Liver (tissue), 9 donors: ENCODE results near the gene CHST3. TPM values are rescaled to one million over a fixed set of nuclear protein-coding genes. Genes with fewer than 3 reads are reported as not detected.

Experiments used
- DNase-seq: peaks from one replicate; pipeline ENCODE4 v3.0.0-alpha.2; 2017; ENCODE audit warnings: low spot score
- H3K27ac ChIP-seq, 2 donors: one replicate each; pipeline ENCODE4 v1.7.0; 2013; ENCODE audit warnings: inconsistent platforms in 2 of 2, low read length in 2 of 2, control low read depth in 1 of 2, low read depth in 1 of 2, mild to moderate bottlenecking in 1 of 2
- H3K27me3 ChIP-seq, 4 donors: one replicate each; pipeline versions ENCODE4 v1.6.1 to v1.7.0; 2013; ENCODE audit warnings: low read length in 3 of 4, inconsistent platforms in 1 of 4, mild to moderate bottlenecking in 1 of 4, moderate library complexity in 1 of 4; ENCODE audit not compliant: control insufficient read depth in 4 of 4, insufficient read depth in 4 of 4
- H3K36me3 ChIP-seq, 4 donors: one replicate each; pipeline versions ENCODE4 v1.6.1 to v1.7.0; 2013; ENCODE audit warnings: low read length in 3 of 4, mild to moderate bottlenecking in 3 of 4, low read depth in 1 of 4, moderate library complexity in 1 of 4; ENCODE audit not compliant: control insufficient read depth in 4 of 4, insufficient read depth in 3 of 4
- H3K4me1 ChIP-seq, 4 donors: one replicate each; pipeline versions ENCODE4 v1.6.1 to v1.7.0; 2013; ENCODE audit warnings: low read length in 3 of 4, mild to moderate bottlenecking in 3 of 4, moderate library complexity in 1 of 4; ENCODE audit not compliant: control insufficient read depth in 4 of 4, insufficient read depth in 4 of 4
- H3K4me3 ChIP-seq, 3 donors: one replicate each; pipeline versions ENCODE4 v1.6.1 to v1.7.0; 2013; ENCODE audit warnings: low read length in 3 of 3, control low read depth in 1 of 3, low read depth in 1 of 3, mild to moderate bottlenecking in 1 of 3
- H3K9ac ChIP-seq, 2 donors: one replicate each; pipeline ENCODE4 v1.7.0; 2013; ENCODE audit warnings: low read length in 2 of 2, mild to moderate bottlenecking in 2 of 2, moderate library complexity in 2 of 2, control low read depth in 1 of 2, low read depth in 1 of 2
- H3K9me3 ChIP-seq, 4 donors: one replicate each; pipeline versions ENCODE4 v1.6.1 to v1.7.0; 2013; ENCODE audit warnings: low read length in 3 of 4; ENCODE audit not compliant: control insufficient read depth in 4 of 4
- EGR1 ChIP-seq, 2 donors: IDR thresholded peaks; 2 replicates each; pipeline ENCODE4 v1.6.1; 2016 to 2018; ENCODE audit warnings: antibody characterized with exemption in 2 of 2, low read depth in 2 of 2
- FOXA1 ChIP-seq: IDR thresholded peaks from 2 replicates; pipeline ENCODE4 v1.6.1; 2016; ENCODE audit warnings: antibody characterized with exemption
- FOXA2 ChIP-seq: IDR thresholded peaks from 2 replicates; pipeline ENCODE4 v1.6.1; 2016; ENCODE audit warnings: antibody characterized with exemption
- GABPA ChIP-seq, 2 donors: IDR thresholded peaks in 1 of 2; conservative IDR thresholded peaks in 1 of 2; 2 replicates each; pipeline ENCODE4 v1.6.1; 2016; ENCODE audit warnings: antibody characterized with exemption in 2 of 2, mild to moderate bottlenecking in 1 of 2, moderate library complexity in 1 of 2
- HNF4A ChIP-seq, 2 donors: conservative IDR thresholded peaks; 2 replicates each; pipeline ENCODE4 v1.6.1; 2016; ENCODE audit warnings: antibody characterized with exemption in 2 of 2, mild to moderate bottlenecking in 2 of 2
- HNF4G ChIP-seq: IDR thresholded peaks from 2 replicates; pipeline ENCODE4 v1.6.1; 2016; ENCODE audit warnings: antibody characterized with exemption
- JUND ChIP-seq, 2 donors: IDR thresholded peaks; 2 replicates each; pipeline ENCODE4 v1.6.1; 2016; ENCODE audit warnings: antibody characterized with exemption in 2 of 2
- RAD21 ChIP-seq, 2 donors: IDR thresholded peaks; 2 replicates each; pipeline ENCODE4 v1.6.1; 2016; ENCODE audit warnings: antibody characterized with exemption in 2 of 2, mild to moderate bottlenecking in 2 of 2
- RXRA ChIP-seq, 2 donors: IDR thresholded peaks; 2 replicates each; pipeline ENCODE4 v1.6.1; 2017 to 2018; ENCODE audit warnings: antibody characterized with exemption in 2 of 2, mild to moderate bottlenecking in 1 of 2
- SP1 ChIP-seq: IDR thresholded peaks from 2 replicates; pipeline ENCODE4 v1.6.1; 2018; ENCODE audit warnings: antibody characterized with exemption, mild to moderate bottlenecking
- TAF1 ChIP-seq: conservative IDR thresholded peaks from 2 replicates; pipeline ENCODE4 v1.6.1; 2016; ENCODE audit warnings: antibody characterized with exemption, mild to moderate bottlenecking
- YY1 ChIP-seq: IDR thresholded peaks from 2 replicates; pipeline ENCODE4 v1.6.1; 2016; ENCODE audit warnings: antibody characterized with exemption, mild to moderate bottlenecking
- WGBS: extraction: QIAGEN DNeasy Blood & Tissue Kit; methylation state at CpG from one replicate; pipeline ENCODE4 v1.1.7; 2013; 5-methylcytosine and 5-hydroxymethylcytosine counted together
- polyA plus RNA-seq, 2 donors: library from polyadenylated mRNA; stranded (reverse) in 1 of 2; unstranded in 1 of 2; fragments of 200-250 nt in 1 of 2; fragments of >200 nt in 1 of 2; fragmentation: Nextera tagmentation in 1 of 2; extraction: Ambion mirVana in 1 of 2; gene quantifications; one replicate each; pipeline versions ENCODE4 v1.2.1 to v1.2.3, GENCODE V29; 2013 to 2015
- total RNA-seq, 2 donors: library from RNA; depleted of rRNA; stranded (reverse); fragments of >200 nt; gene quantifications; one replicate each; pipeline ENCODE4 v1.2.3, GENCODE V29; 2014
- TF ChIP-seq, protein P1 (sequence below): IDR thresholded peaks from 2 replicates; pipeline ENCODE4 v1.6.1; 2016; ENCODE audit warnings: antibody characterized with exemption, mild to moderate bottlenecking
- TF ChIP-seq, protein P2 (sequence below): IDR thresholded peaks from 2 replicates; pipeline ENCODE4 v1.6.1; 2016; ENCODE audit warnings: antibody characterized with exemption
- TF ChIP-seq, protein P3 (sequence below): IDR thresholded peaks from 2 replicates; pipeline ENCODE4 v1.6.1; 2016; ENCODE audit warnings: antibody characterized with exemption
- TF ChIP-seq, protein P4 (sequence below): IDR thresholded peaks from 2 replicates; pipeline ENCODE4 v1.6.1; 2016; ENCODE audit warnings: antibody characterized with exemption
- donor health status: healthy.
- donor health status: healthy.
- donor health status: healthy.
- donor health status: healthy.
- donor health status: healthy.

The CHST3 gene
- total and polyA plus RNA-seq, 4 donors, result 0.29 to 4.3 (median 1.5) TPM

DNA sequence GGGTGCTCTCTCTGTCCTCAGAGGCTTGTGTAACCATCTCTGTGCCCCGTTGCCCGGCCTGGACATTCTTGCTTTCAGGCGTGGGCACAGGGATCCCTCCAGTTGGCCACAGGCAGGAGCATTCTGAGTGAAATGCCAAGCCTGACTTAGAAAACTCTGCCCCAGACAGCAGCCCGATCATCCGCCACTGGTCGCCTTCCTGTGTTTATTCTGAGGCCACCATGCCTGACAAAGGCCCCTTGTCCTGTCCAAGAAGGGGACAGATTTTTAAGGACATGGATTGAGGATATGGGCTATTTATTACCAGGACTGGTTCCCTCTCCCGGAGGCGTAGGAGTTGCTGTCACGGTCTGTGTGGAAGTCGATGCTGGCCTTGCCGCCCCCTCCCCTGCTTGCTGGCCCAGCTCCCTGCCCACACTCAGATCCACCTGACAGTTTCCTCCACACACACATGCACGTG lies 69.9 kb downstream of the CHST3 start (continued):
- TF ChIP-seq HNF4G (no peak), HNF4A (conservative IDR thresholded peaks at IDR 0.05) (no peak), GABPA (IDR thresholded peaks at IDR 0.05 in 1 of 2, conservative IDR thresholded peaks at IDR 0.05 in 1 of 2) (no peak)

DNA sequence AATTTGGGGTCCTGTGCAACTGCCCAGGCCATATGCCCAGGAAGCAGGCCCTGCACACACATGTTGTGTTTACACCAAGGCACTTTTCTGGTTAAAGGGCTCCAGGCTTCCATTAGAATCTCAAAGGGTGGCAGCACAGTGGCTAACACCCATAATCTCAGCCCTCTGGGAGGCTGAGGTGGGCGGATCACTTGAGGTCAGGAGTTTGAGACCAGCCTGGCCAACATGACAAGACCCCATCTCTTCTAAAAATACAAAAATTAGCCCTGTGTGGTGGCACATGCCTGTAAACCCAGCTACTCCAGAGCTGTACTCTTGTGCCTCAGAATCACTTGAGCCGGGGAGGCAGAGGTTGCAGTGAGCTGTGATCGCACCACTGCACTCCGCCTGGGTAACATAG lies 70.6 kb downstream of the CHST3 start:
- WGBS, result 99% methylated on average over 4 of the region's 4 CpGs
- Histone ChIP-seq H3K9ac (no peak overlapping the region), H3K27me3 (no peaks in the 10 kb centered on the region), H3K36me3 (no peaks in the 10 kb centered on the region), H3K4me3 (no peak overlapping the region), H3K9me3 (no peaks in the 10 kb centered on the region), H3K27ac (no peak overlapping the region), H3K4me1 (no peaks in the 10 kb centered on the region)
- TF ChIP-seq, protein P1, sequence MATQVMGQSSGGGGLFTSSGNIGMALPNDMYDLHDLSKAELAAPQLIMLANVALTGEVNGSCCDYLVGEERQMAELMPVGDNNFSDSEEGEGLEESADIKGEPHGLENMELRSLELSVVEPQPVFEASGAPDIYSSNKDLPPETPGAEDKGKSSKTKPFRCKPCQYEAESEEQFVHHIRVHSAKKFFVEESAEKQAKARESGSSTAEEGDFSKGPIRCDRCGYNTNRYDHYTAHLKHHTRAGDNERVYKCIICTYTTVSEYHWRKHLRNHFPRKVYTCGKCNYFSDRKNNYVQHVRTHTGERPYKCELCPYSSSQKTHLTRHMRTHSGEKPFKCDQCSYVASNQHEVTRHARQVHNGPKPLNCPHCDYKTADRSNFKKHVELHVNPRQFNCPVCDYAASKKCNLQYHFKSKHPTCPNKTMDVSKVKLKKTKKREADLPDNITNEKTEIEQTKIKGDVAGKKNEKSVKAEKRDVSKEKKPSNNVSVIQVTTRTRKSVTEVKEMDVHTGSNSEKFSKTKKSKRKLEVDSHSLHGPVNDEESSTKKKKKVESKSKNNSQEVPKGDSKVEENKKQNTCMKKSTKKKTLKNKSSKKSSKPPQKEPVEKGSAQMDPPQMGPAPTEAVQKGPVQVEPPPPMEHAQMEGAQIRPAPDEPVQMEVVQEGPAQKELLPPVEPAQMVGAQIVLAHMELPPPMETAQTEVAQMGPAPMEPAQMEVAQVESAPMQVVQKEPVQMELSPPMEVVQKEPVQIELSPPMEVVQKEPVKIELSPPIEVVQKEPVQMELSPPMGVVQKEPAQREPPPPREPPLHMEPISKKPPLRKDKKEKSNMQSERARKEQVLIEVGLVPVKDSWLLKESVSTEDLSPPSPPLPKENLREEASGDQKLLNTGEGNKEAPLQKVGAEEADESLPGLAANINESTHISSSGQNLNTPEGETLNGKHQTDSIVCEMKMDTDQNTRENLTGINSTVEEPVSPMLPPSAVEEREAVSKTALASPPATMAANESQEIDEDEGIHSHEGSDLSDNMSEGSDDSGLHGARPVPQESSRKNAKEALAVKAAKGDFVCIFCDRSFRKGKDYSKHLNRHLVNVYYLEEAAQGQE, result no peak
- TF ChIP-seq, protein P2, sequence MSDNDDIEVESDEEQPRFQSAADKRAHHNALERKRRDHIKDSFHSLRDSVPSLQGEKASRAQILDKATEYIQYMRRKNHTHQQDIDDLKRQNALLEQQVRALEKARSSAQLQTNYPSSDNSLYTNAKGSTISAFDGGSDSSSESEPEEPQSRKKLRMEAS, result no peak
- TF ChIP-seq FOXA2 (no peak), EGR1 (IDR thresholded peaks at IDR 0.05; ENCODE audit: low read depth in 2 of 2) (no peak), HNF4A (conservative IDR thresholded peaks at IDR 0.05) (no peak), RXRA (IDR thresholded peaks at IDR 0.05) (no peak)
- TF ChIP-seq, protein P3, sequence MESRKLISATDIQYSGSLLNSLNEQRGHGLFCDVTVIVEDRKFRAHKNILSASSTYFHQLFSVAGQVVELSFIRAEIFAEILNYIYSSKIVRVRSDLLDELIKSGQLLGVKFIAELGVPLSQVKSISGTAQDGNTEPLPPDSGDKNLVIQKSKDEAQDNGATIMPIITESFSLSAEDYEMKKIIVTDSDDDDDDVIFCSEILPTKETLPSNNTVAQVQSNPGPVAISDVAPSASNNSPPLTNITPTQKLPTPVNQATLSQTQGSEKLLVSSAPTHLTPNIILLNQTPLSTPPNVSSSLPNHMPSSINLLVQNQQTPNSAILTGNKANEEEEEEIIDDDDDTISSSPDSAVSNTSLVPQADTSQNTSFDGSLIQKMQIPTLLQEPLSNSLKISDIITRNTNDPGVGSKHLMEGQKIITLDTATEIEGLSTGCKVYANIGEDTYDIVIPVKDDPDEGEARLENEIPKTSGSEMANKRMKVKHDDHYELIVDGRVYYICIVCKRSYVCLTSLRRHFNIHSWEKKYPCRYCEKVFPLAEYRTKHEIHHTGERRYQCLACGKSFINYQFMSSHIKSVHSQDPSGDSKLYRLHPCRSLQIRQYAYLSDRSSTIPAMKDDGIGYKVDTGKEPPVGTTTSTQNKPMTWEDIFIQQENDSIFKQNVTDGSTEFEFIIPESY, result no peak
- DNase-seq, result no peak

DNA sequence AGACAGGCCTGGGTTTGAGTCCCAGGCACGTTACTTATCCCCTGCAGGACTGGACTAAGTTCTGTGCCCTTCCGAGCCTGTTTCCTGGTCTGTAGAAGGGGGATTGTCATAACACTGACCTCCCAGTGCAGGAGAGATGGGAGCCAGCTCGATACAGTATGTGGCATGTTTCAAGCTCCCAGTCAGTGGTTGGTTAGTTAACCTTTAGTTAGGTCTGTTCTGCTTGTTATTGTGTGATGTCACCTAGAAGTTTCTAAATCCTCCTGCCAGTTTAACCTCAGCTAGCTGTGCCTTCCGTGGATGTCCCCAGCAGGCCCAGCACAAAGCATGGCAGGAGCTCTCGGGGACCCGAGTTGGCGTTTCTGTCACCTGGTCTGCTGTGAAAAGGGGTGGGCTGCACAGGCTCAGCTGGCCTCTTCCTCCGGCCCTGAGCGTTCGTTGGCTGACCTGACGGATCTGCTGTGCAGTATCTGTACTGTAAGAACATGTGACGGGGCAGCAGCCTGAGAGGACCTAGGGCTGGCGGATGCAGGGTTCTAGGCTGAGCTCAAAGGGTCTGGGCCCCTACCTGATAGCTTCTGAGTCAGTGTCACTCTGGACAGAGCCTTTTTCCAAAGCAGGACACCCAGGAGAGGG lies 71.2 kb downstream of the CHST3 start:
- 86% methylated on average over 13 of the region's 13 CpGs for whole genome bisulfite sequencing
- TF ChIP-seq GABPA (IDR thresholded peaks at IDR 0.05 in 1 of 2, conservative IDR thresholded peaks at IDR 0.05 in 1 of 2) (no peak), EGR1 (IDR thresholded peaks at IDR 0.05; ENCODE audit: low read depth in 2 of 2) (no peak), RAD21 (IDR thresholded peaks at IDR 0.05) (no peak), FOXA1 (no peak), YY1 (no peak), HNF4A (conservative IDR thresholded peaks at IDR 0.05) (no peak), JUND (IDR thresholded peaks at IDR 0.05) (no peak), TAF1 (no peak), FOXA2 (no peak), HNF4G (no peak), SP1 (no peak)
- TF ChIP-seq, protein P3, result no peak
- TF ChIP-seq, protein P4, sequence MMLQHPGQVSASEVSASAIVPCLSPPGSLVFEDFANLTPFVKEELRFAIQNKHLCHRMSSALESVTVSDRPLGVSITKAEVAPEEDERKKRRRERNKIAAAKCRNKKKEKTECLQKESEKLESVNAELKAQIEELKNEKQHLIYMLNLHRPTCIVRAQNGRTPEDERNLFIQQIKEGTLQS, result no peak
- TF ChIP-seq, protein P1, result no peak
- no peaks in the 10 kb centered on the region for H3K4me1 ChIP-seq
- DNase-seq, result no peak
- H3K9ac ChIP-seq, result no peak overlapping the region
- H3K27me3 ChIP-seq, result no peaks in the 10 kb centered on the region
- H3K4me3 ChIP-seq, result no peak overlapping the region
- H3K9me3 ChIP-seq, result no peaks in the 10 kb centered on the region
- no peaks in the 10 kb centered on the region for H3K36me3 ChIP-seq
- H3K27ac ChIP-seq, result no peak overlapping the region
